ENCODE results near the gene GPR107.

GRCh38 chr9:130159057-130159456, 105.4 kb downstream of the GPR107 start:
- no peak for TF ChIP-seq CTCF (IDR thresholded peaks at IDR 0.05)
- TF ChIP-seq EP300 (IDR thresholded peaks at IDR 0.05), result no peak
- TF ChIP-seq POLR2AphosphoS5 (IDR thresholded peaks at IDR 0.05), result no peak

Data from suprapubic skin (tissue), 4 donors.